NCI-H1417 (cell line): Measurements from ENCODE around the gene WFIKKN2.
"Not testable (repeated sequence)": the region's sequence is repeated elsewhere in the genome, so short reads cannot be mapped to it uniquely, and the experiment has no call there.

Source experiments
- DNase-seq, 3 experiments: peaks; one replicate each; lab custom pipeline; 2025; lab: John Stamatoyannopoulos, UW

WFIKKN2 gene

DNA sequence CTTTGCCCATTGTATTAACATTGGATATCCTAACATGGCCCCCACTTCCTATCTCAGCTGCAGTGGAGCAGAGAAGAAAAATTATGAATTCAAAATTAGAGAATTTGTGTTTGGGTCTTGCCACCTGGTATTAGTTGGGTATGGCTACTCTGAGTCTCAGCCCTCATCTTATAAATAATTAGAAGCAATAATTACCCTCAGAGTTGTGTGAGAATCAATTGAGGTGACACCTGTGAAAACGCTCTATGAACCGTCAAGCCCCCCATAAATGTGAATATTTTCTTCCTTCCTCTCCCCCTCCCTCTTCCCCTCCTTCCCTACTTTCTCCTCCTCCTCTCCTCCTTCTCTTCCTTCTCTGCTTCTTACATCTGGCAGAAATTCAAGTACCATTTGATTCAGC lies 39.7 kb downstream of the WFIKKN2 start:
- DNase-seq: no peak

DNA sequence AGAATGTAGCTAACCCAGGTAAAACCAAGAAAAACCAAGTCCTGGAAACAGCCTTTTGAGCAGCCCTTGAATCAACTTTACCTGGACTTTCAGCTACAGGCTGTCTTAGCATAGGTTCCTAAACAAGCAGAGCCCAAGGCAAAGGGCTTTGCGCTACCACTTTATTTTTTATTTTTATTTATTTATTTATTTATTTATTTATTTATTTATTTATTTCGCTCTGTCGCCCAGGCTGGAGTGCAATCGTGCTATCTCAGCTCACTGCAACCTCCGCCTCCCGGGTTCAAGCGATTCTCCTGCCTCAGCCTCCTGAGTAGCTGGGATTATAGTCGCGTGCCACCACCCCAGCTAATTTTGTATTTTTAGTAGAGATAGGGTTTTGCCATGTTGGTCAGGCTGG lies 41.7 kb downstream of the WFIKKN2 start:
- not testable (repeated sequence) for DNase-seq

GRCh38 chr17:50877838-50878237 lies 42.5 kb downstream of the WFIKKN2 start:
- DNase-seq: no peak

GRCh38 chr17:50879086-50879485 lies 43.7 kb downstream of the WFIKKN2 start:
- DNase-seq: no peak

GRCh38 chr17:50881182-50881581 lies 45.8 kb downstream of the WFIKKN2 start:
- DNase-seq: no peak

- no peak for DNase-seq
Observed at GRCh38 chr17:50882851-50883250, 47.5 kb downstream of the WFIKKN2 start.

GRCh38 chr17:50883850-50884438 lies 48.6 kb downstream of the WFIKKN2 start:
- DNase-seq: no peak

DNA sequence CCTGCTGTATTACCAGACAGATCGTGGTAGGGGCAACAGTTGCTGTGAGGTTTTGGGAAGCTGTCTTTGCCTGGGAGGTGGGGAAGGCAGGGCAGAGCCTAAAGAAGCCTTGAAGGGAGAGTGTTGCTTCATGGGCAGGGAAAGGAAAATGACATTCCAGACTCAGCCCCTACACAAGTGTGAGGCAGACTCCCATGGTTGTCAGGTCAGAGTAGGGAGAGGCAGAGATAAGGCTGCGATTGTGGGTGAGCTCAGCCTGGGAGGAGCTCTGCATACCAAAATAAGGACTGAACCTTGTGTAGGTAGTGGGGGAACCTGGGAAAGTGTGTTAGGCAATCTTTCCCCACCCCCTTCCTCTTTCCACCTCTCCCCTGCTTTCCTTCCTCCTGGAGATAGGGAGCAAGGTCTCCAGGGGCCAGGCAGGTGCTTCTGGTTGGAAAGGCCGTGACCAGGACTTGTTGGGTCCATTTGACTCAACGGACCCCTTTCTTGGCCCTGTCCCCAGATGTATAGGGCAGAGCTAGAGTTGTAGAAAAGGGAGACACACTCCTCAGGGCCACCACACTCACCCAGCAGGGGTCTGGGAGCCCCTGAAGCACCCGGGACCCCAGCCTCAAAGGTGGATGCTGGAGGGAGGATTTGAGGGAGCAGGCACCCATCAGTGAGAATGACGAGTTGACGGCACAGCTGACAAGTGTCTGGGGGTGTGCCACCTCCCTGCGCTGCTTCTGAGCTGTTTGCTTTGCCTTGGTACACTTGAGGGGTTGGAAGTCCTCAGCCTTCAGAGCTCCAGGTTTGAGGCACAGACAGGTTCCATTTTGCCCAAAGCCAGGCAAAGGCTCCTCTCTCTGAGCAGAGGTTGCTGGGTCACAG lies 49.3 kb downstream of the WFIKKN2 start:
- no peak for DNase-seq

- peak in 1 of 3 experiments; percentile 50 for DNase-seq
Observed at GRCh38 chr17:50887705-50888245, 52.4 kb downstream of the WFIKKN2 start.

DNA sequence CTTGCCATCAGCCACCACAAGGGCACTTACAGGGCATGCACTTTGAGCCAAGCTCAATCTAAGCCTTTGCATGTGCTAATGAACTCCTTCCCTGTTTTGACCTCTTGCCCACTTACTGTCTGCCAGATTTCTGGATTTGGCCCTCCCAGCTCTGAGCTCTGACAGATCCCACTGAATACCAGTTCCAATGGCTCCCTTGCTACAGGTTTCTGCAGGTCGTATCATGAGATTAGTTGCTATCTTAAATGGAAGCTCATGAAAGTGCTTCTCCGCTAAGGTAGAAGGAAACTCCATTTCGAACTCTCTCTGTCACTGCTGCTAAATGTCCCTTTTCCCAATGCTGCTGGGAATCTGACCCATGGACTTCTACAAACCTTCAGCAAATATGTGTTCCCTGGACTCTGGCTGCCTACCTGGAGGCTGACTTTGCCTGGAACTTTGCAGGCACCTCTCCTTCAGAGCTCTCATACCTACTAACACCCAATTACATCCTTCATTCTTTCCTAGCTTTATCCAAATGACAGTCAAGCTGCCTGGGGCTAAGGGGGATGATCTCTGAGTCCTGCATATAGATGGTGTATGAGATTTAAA lies 54.2 kb downstream of the WFIKKN2 start:
- no peak for DNase-seq

GRCh38 chr17:50890675-50891516 lies 55.5 kb downstream of the WFIKKN2 start:
- no peak for DNase-seq

DNA sequence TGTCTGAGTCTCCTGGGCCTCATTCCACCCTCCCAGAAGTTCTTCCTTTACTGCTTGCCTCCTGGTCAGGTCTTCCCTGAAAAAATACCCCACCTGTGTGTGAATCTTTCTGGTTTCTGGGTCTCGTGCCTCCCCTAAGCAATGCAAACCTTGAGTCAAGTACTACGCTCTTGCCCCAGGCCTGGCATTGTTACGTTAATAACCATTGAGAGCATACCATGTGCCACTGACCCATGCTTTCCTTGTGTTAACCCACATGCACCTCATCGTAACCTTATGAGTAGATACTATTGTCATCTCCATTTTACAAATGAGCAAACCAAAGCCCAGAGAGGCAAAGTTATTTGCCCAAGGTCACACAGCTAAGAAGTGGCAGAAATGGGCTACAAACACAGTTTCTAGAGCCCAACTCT lies 56.2 kb downstream of the WFIKKN2 start:
- no peak for DNase-seq
